H4 (cell line): ENCODE data around the gene PROKR1. TPM values are rescaled to one million over a fixed set of nuclear protein-coding genes. Genes with fewer than 3 reads are reported as not detected.
"Not testable (repeated sequence)": the region's sequence is repeated elsewhere in the genome, so short reads cannot be mapped to it uniquely, and the experiment has no call there.

Experiments
- DNase-seq: peaks from one replicate; pipeline ENCODE4 v3.0.0-alpha.2; 2015; ENCODE audit warnings: low spot score
- total RNA-seq: library from RNA; depleted of rRNA; stranded (reverse); fragments of >200 nt; shearing (Covaris generic); gene quantifications from 2 replicates; pipeline ENCODE4 v1.2.3, GENCODE V29; 2014; rRNA removed

The PROKR1 gene
- total RNA-seq = not detected in 2 replicates

- DNase-seq = no peak
Observed at GRCh38 chr2:68643011-68643873, at the start of gene PROKR1. PROKR1 (plus strand) TSS chr2:68643579; CDS start chr2:68645822, 2,243 bp downstream.

DNA sequence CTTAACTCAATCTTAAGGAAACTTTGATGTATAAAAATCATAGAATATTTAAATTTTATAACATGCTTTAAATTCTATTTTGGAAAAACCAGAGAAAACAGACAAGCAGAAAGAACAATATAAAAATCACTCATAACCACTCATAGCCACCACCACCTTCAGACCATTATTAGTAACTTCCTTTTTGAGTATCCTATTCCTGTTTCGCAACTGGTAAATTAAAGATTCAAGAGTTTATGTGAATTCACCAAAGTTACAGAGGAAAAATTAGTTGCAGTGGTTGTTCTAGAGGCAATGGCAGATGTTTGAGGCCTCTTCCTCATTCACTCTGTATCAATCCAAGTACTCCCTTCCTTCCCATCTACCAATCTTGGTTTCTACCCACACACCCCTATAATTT, 49.3 kb upstream of the PROKR1 start:
- no peak for DNase-seq

- DNase-seq = peak; percentile 36
Observed at GRCh38 chr2:68594674-68595492, 48.5 kb upstream of the PROKR1 start.

DNA sequence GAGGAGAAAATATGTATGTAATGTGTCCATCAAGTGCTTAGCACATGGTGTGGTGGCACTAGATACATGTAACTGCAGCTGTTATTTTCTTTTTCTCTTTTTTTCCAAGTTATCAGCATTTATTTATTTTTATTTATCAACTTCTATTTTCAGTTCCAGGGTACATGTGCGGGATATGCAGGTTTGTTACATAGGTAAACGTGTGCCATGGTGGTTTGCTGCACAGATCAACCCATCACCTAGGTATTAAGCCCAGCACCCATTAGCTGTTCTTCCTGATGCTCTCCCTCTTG, 47.9 kb upstream of the PROKR1 start:
- not testable (repeated sequence) for DNase-seq

DNA sequence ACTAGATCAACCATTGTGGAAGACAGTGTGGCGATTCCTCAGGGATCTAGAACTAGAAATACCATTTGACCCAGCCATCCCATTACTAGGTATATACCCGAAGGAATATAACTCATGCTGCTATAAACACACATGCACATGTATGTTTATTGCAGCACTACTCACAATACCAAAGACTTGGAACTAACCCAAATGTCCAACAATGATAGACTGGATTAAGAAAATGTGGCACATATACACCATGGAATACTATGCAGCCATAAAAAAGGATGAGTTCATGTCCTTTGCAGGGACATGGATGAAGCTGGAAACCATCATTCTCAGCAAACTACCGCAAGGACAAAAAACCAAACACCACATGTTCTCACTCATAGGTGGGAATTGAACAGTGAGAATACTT, 42.9 kb upstream of the PROKR1 start:
- not testable (repeated sequence) for DNase-seq

- no peak for DNase-seq
Observed at GRCh38 chr2:68603059-68603458, 40.3 kb upstream of the PROKR1 start.

GRCh38 chr2:68604077-68604476, 39.3 kb upstream of the PROKR1 start:
- DNase-seq = no peak

DNA sequence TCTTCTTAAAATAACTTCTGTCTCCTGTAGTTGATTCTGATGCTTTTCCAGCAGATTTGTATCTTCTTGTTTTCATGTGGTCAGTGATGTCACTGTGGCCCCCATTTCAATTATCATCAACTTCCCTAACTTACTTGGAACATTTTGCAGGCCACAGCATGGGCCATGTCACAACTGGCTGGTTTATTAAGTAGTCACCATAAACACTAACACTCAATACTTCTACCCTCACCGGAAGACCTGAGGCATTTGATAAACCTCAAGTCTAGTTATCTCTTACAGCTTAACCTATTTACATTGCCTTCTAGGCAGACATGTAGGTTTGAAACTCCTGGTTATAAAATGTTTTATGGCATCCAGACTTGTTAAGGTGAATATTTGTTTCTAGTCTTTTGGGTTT, 37.4 kb upstream of the PROKR1 start:
- no peak for DNase-seq

DNA sequence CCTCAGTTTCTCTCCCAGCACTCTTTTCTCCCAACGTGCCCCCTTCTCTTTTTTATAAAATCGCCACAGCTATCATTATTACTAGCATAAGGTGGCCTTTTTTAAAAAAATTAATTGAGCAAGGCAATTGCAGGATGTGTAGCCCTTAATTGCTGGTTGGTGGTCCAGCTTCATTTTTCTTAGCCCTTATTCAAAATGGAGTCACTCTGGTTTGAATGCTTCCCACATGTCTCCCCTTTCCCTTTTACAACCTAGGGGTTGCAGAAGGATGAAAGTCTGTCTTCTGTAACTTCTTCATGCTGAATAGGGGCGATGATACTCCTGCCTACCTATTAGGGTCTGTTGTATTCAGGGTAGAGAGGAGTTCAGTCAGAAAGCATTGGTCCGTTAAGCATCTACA, 36.6 kb upstream of the PROKR1 start:
- no peak for DNase-seq

DNA sequence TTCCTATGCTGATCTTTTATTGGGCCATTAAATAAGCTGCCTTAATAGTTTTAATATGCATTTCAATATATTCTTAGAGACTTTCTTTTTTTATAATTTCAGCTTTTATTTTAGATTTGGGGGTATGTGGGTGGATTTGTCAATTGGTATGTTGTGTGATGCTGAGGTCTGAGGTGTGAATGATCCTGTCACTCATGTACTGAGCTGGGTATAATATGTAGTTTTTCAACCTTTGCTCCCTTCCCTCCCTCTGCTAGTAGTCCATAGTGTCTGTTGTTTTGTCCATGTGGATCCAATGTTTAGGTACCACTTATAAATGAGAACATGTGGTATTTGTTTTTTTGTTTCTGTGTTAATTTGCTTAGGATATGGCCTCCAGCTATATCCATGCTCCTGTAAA, 35.5 kb upstream of the PROKR1 start:
- DNase-seq = no peak

DNA sequence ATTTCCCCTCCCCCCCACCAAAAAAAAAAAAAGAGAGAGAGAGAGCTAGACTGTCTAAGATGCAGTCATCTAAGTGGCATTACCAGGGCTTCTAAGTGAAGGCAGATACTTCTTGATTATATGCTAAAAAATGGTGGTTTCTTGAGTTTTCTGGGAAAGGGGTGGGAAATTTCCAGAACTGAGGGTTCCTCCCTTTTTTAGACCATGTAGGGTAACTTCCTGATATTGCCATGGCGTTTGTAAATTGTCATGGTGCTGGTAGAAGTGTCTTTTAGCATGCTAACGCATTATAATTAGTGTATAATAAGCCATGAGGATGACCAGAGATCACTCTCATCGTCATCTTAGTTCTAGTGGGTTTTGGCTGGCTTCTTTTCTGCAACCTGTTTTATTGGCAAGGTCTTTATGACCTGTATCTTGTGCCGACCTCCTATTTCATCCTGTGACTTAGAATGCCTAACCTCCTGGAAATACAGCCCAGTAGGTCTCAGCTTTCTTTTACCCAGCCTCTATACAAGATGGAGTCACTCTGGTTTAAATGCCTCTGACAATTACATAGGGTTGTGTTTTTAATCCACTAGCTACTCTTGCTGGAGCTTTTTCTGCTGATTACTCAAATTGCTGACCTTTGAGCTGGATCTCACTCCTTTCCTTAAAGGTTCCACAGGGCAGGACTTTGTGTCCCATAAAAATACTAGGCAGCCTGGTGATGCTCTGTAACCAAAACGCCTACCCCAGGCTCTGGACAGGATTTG, 30.4 kb upstream of the PROKR1 start:
- no peak for DNase-seq

DNA sequence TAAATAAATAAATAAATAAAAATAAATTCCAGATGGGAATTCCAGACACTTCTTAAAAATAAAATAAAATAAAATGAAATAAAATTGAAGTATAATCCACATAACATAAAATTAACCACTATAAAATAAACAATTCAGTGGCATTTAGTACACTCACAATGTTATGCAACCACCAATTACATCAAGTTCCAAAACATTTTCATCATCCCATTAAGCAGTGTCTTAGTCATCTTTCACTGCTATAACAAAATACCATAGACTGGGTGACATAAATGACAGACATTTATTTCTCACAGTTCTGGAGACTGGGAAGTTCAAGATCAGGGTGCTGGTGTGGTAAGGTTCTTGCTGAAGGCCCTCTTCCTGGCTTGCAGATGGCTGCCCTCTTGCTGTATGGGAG, 22.6 kb upstream of the PROKR1 start:
- no peak for DNase-seq

- DNase-seq = no peak
Observed at GRCh38 chr2:68623820-68624219, 19.6 kb upstream of the PROKR1 start.

- DNase-seq = no peak
Observed at GRCh38 chr2:68627615-68628014, 15.8 kb upstream of the PROKR1 start.

GRCh38 chr2:68632021-68632420, 11.4 kb upstream of the PROKR1 start:
- no peak for DNase-seq

DNA sequence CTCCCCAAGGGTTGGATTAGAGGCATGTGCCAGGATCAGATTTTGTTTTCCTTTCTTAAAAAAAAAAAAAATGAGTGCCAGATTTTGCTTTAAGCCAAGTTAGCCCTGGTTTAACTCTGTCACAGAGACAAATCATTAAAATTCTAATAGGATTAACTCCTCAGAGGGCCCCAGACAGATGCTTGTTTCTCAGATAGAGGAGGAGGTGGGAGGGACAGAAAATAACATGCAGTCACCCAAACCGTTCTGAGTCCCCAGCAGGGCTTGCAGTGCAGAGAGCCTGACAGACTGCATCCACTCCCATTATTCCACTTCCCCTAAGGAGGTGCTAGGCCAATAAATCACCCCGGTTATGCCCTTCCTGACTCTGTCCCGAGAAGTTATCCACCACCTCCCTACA, 6.3 kb upstream of the PROKR1 start:
- no peak for DNase-seq

GRCh38 chr2:68643874-68644485, 601 bp downstream of the PROKR1 start:
- DNase-seq = no peak

- no peak for DNase-seq
Observed at GRCh38 chr2:68645523-68645922, 2.1 kb downstream of the PROKR1 start.

GRCh38 chr2:68646303-68646702, 2.9 kb downstream of the PROKR1 start:
- DNase-seq = no peak

- no peak for DNase-seq
Observed at GRCh38 chr2:68650645-68651044, 7.3 kb downstream of the PROKR1 start.

- no peak for DNase-seq
Observed at GRCh38 chr2:68653034-68653433, 9.7 kb downstream of the PROKR1 start.

DNA sequence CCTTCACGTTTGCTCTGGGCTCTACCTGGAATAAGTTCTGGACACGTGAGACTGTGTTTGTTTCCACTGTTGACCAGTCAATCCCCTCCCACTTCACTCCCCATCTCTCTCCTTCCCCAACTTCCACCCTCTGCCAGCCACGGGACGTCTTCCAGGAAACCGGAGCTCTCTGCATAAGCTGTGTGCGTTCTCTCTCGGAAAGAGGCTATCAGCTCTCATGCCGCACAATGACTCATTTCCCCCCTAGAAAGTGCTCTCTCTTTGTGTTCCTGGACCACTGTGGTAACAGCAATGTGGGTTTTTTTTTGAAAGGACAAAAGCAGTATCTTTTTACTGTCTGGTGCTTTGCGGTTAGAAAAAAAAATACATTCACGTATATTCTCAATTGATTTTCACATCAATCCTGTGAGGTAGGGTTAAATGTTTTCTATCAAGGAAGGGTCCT, 10.2 kb downstream of the PROKR1 start:
- peak; percentile 84 for DNase-seq
